ENCODE data around the gene PRKG1. TPM values are rescaled to one million over a fixed set of nuclear protein-coding genes. Genes with fewer than 3 reads are reported as not detected.

PRKG1 gene
- total and polyA plus RNA-seq, 2 of the 4 experiments (the other 2 are of a cell fraction) = 3.5 to 18.3 TPM

DNA sequence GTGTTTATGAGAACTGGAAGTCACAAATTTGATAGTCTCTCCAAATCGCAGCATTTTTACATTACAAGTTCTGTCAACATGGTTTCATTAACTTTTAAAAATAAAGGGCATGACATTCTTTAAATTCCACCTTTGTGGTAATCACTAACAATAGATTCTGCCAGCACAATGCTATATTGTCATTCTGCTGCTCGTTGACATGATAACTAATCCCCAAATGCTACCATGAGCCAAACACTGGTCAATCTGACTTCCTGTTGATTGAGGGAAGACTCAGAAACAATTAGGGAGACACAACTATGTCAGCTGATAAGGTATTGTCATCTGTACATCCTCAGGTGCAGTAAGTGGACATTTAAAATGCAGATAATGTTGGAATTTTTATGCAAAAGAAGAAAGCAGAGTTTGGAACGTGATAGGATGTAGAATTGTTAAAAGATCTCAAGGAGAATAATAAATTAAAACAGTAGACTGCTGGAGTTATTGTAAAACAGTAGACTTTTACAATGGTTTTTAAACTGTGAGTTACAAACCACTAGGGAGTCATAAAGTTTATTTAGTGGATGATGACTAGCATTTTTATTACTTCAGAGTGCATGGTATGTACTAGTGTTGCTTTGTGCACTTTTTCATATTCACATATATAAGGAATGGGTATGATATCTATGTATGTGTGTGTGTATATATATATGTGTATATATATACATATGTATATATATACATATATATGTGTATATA, 1113.4 kb downstream of the PRKG1 start:
- dilution Hi-C loops (cut with HindIII; ENCODE audit: low sequenced_read_pairs, unreplicated experiment) = no loop called here
- no peak overlapping the region for H3K23ac ChIP-seq (ENCODE audit: low read depth, low read length)
- no peak overlapping the region for H3K9ac ChIP-seq (ENCODE audit: low read depth, low read length)
- H3K4me1 ChIP-seq (ENCODE audit: control insufficient read depth, insufficient read depth, low read length) = no peaks in the 10 kb centered on the region
- H3K18ac ChIP-seq (ENCODE audit: low read depth, low read length) = no peak overlapping the region
- no peak overlapping the region for H4K5ac ChIP-seq (ENCODE audit: low read depth, low read length)
- peak overlapping the region; percentile 41; the same call in 1 of the 2 replicates for H3K14ac ChIP-seq (replicated peaks; ENCODE audit: low read depth, low read length)
- TF ChIP-seq POLR2A (IDR thresholded peaks at IDR 0.05; ENCODE audit: low read depth, low read length) (no peak), MAFK (IDR thresholded peaks at IDR 0.05; ENCODE audit: low read depth, low read length) (no peak), RCOR1 (IDR thresholded peaks at IDR 0.05; ENCODE audit: insufficient replicate concordance, low read length) (no peak), MXI1 (IDR thresholded peaks at IDR 0.05; ENCODE audit: borderline replicate concordance, low read depth, low read length) (no peak)
- H3K9me3 ChIP-seq (ENCODE audit: control insufficient read depth, insufficient read depth, low read length) = no peaks in the 10 kb centered on the region
- H2BK20ac ChIP-seq (ENCODE audit: low read depth, low read length) = no peak overlapping the region
- intact Hi-C loops (cut with micrococcal nuclease) = no loop called here
- no peak overlapping the region for H2AK9ac ChIP-seq (replicated peaks; ENCODE audit: low read depth, low read length, poor library complexity)
- H3K56ac ChIP-seq (ENCODE audit: extremely low read depth, insufficient read depth, low read length) = no peak overlapping the region
- DNase-seq (no peak), ATAC-seq (ENCODE audit: low read depth) (no peak)
- H3K4ac ChIP-seq (ENCODE audit: low read depth, low read length) = no peak overlapping the region
- BruUV-seq (replicated peaks) = no TSS peak
- no peaks in the 10 kb centered on the region for H3K79me1 ChIP-seq (ENCODE audit: low read depth in 1 of 2, low read length in 2 of 2)
- WGBS, 2 experiments (ENCODE audit: extremely low coverage in 2 of 2, insufficient read length in 1 of 2) = 60 to 100% methylated on average over 1 of the region's 3 CpGs
- no peak overlapping the region for H2AFZ ChIP-seq (replicated peaks; ENCODE audit: low read length, poor library complexity)
- no peak overlapping the region for H2AK5ac ChIP-seq (ENCODE audit: low read depth, low read length)
- no peaks in the 10 kb centered on the region for H3K27me3 ChIP-seq (ENCODE audit: control insufficient read depth, insufficient read depth, low read length)
- H4K20me1 ChIP-seq (ENCODE audit: insufficient read depth, low read length) = no peaks in the 10 kb centered on the region
- H4K91ac ChIP-seq (ENCODE audit: insufficient read depth, low read depth, low read length) = no peak overlapping the region
- H3K4me2 ChIP-seq (ENCODE audit: low read depth, low read length) = no peak overlapping the region
- H2BK5ac ChIP-seq (ENCODE audit: low read depth, low read length, poor library complexity, severe bottlenecking) = no peak overlapping the region
- H4K8ac ChIP-seq (ENCODE audit: low read depth in 2 of 2, low read length in 2 of 2) = no peak overlapping the region
- no peak overlapping the region for H2BK120ac ChIP-seq (ENCODE audit: low read depth, low read length)
- H3K27ac ChIP-seq (ENCODE audit: insufficient read depth, low read length) = no peak overlapping the region
- H3K4me3 ChIP-seq (ENCODE audit: insufficient read depth, low read depth, low read length) = no peak overlapping the region
- ChIA-PET CTCF (no interaction called here), POLR2A (ENCODE audit: unreplicated experiment) (no interaction called here)
- H3K36me3 ChIP-seq (ENCODE audit: control insufficient read depth, insufficient read depth, low read length) = no peaks in the 10 kb centered on the region
- in situ Hi-C loops (cut with MboI; ENCODE audit: low sequenced_read_pairs) = no loop called here
- H3K9me1 ChIP-seq (ENCODE audit: insufficient read depth, low read length) = no peaks in the 10 kb centered on the region
- H2BK15ac ChIP-seq (ENCODE audit: low read depth, low read length) = no peak overlapping the region
